ENCODE data around the gene BLZF1.
"Not testable (repeated sequence)": the region's sequence is repeated elsewhere in the genome, so short reads cannot be mapped to it uniquely, and the experiment has no call there.

BLZF1 gene

DNA sequence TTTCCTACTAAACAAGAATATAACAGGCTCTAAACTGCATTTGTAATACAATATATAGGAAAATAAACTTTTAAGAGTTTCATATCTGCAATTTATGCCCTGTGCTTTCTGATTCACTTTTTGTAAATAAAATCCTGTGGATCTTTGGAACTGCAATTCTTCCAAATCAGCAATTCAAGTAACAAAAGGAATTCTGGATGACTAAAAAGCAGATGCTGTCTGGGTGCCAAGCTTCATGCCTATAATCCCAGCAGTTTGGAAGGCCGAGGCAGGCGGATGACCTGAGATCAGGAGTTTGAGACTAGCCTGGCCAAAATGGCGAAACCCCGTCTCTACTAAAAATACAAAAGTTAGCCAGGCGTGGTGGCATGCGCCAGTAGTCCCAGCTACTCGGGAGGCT is 6.7 kb upstream of the BLZF1 start:
- no peak for ATAC-seq

DNA sequence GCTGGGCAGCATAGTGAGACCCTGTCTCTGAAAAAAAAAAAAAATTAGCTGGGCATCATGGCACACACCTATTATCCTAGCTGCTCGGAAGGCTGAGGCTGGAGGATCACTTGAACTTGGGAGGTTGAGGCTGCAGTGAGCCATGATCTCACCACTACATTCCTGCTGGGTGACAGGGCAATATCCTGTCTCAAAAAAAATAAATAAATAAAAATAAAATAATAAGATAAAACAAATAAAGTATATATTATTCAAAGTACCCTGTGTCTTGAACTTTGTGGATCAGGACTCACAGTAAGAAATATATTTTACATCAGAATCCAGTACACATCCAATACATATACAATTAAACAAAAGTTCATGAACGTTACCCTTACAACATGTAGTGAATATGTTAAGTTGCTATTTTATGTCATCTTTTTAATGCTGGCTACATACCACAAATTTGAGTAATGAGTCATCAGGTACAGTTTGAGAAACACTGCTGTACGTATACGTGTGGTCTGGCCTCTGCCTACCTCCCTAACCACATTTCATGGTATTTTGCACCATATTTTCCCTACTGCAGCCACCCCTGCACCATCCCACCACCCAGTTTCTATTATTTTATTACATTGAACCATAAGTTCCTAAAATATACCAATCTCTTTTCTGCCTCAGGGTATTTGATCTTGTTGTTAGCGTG is 4.8 kb upstream of the BLZF1 start:
- ATAC-seq, result peak; percentile 40 to 49

GRCh38 chr1:169364948-169365347 is 3.0 kb upstream of the BLZF1 start:
- peak in 1 of 2 donors; percentile 4 for ATAC-seq

DNA sequence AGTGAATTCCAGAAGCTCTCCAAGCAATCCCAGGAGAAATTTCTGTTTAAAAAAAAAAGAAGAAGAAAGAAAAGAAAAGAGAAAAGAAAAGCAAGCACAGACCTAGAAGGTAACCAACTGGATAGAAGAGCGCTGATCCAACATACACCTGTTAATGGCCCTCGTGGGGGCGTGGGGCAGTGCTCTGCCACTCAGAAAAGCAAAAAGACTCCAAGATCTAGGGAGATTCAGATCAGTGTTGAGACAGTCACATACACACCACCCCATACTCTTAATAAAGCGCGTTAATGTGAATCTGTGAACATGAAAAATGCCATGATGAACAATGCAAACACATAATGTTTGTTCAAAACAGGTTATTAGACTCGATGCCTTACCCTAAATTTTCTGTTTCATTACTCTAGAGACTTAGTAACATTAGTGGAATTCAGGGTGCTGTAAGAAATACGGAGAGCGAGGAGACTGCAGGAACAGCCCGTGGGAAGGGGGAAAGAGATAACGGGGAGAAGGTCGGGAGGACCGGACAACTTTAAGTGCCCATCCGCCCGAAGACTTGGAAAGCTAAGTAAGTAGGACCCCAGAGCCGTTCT is 804 bp upstream of the BLZF1 start:
- ATAC-seq, result no peak

- ATAC-seq, result peak; percentile 1 to 3
Measured at GRCh38 chr1:169368406-169368769, 393 bp downstream of the BLZF1 start.

- no peak for ATAC-seq
Measured at GRCh38 chr1:169371404-169371803, 3.4 kb downstream of the BLZF1 start.

- ATAC-seq, result no peak
Measured at GRCh38 chr1:169381162-169381561, 13.2 kb downstream of the BLZF1 start.

DNA sequence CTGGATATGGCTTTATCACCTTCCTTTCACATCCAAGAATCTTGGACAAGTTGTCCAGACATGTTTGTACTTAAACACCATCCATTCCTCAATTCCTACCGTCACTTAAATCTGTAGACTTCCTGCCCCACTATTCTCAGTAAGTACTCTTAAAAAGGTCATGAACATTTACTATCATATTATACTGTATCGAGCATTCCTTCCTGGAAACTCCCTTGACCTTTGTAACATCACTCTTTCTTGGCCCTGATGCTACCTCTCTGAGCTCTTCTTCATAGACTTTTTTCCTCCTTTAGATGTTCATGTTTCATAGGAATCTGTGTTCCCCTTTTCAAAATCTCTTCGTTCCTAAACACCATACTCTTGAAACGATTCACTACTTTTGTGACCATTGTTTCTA is 15.5 kb downstream of the BLZF1 start:
- no peak for ATAC-seq

DNA sequence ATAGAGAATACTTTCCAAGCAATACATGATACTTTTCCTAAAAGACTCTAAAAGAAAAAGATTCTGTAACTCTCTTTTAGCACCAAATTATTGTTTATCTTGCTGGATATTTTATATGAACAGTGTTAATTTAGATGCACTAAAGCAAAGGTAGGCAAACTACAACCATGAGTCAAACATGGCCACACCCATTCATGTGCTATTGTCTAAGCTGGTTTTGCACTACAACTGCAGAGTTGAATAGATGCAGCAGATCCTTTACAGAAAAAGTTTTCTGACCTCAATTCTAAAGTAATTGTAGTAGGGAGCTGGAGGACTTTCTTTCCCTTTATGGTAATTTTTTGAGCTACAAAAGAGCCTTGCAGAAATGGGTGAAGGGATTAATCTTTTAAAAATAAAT is 19.4 kb downstream of the BLZF1 start:
- ATAC-seq, result no peak

DNA sequence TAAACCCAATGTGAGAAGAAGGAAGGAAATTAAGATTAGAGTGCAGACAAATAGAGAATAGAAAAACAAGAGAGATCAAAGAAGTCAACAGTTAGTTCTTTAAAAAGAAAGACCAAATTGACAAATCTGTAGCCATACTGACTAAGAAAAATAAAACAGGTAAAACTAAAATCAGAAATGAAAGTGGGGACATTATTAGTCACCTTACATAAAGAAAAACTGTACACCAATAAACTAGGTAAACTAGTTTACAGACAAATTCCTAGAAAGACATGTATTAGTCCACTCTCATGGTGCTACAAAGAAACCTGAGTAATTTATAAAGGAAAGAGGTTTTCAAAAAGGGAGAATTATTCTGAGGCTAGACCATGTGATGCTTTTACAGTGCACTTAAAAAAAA is 22.3 kb downstream of the BLZF1 start:
- ATAC-seq, result peak; percentile 90 to 94

DNA sequence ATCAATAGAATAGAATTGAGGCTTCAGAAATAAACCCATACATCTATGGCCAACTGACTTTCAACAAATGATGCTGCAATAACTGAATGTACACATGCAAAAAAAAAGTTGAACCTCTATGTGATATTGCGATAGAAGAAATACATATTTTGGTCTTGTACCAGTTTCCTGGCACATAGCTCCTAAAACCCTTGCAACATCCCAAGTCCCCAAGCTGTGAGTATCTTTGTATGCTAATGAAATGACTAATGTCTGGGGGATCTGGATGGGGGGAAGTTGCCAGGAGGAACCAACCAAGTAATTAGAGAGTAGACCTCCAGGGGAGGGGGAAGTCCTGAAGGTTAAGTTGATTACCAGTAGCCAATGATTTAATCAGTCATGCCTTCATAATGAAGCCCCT is 24.4 kb downstream of the BLZF1 start:
- no peak for ATAC-seq

GRCh38 chr1:169395955-169396354 is 28.0 kb downstream of the BLZF1 start:
- no peak for ATAC-seq

DNA sequence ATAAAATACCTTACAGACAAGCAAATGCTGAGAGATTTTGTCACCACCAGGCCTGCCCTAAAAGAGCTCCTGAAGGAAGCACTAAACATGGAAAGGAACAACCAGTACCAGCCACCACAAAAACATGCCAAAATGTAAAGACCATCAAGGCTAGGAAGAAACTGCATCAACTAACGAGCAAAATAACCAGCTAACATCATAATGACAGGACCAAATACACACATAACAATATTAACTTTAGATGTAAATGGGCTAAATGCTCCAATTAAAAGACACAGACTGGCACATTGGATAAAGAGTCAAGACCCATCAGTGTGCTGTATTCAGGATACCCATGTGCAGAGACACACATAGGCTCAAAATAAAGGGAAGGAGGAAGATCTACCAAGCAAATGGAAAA is 34.6 kb downstream of the BLZF1 start:
- ATAC-seq, result not testable (repeated sequence)

GRCh38 chr1:169408340-169408739 is 40.3 kb downstream of the BLZF1 start:
- not testable (repeated sequence) for ATAC-seq

GRCh38 chr1:169414952-169415351 is 47.0 kb downstream of the BLZF1 start:
- ATAC-seq, result no peak

- ATAC-seq, result no peak
Measured at GRCh38 chr1:169421309-169421708, 53.3 kb downstream of the BLZF1 start.

GRCh38 chr1:169426174-169426705 is 58.2 kb downstream of the BLZF1 start:
- no peak for ATAC-seq

DNA sequence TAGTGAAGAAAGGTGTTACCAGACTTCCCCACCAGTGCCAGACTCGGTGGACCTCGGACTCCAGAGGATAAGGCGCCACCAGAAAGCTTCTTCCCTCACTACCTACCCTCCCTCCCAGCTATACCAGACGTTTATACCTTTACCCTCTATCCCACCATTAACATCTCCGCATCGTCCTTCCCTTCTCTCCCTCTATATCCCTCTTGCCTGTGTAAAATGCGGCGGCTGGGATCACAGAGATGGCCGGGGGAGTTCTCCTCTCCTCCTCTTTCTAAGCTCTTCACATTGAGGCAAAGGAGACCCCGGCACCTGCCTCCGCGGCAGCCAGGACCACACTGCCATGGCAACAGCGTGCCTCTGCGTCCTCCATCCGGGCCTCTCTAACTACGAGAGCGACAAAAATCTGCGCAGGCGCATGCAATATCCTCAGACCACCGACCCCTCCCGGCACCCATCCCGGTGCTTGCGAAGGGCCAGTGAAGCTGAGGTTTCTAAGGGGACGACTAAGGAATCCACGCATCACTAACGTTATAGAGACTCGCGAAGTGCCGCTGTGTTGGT is 59.2 kb downstream of the BLZF1 start, which contains the start of gene CCDC181:
TSS of gene CCDC181 (minus strand) at position 394 of the 561 bp plus-strand sequence. CDS start 2,547 bp downstream, outside the sequence.
- ATAC-seq, result peak; percentile 75 to 99

Data from activated CD4-positive, CD25-positive, alpha-beta regulatory T cell treated with anti-CD3 and anti-CD28 coated beads, Interleukin-2, amount 50 U/mL, for 24 hours (primary cell).